GM21367 (cell line): ENCODE results near the gene DARS1.

Source experiments
- ATAC-seq: cut with Tn5 transposase; IDR thresholded peaks from one replicate; pipeline ENCODE4 v1.9.1; 2021; ENCODE audit not compliant: unreplicated experiment

The DARS1 gene

DNA sequence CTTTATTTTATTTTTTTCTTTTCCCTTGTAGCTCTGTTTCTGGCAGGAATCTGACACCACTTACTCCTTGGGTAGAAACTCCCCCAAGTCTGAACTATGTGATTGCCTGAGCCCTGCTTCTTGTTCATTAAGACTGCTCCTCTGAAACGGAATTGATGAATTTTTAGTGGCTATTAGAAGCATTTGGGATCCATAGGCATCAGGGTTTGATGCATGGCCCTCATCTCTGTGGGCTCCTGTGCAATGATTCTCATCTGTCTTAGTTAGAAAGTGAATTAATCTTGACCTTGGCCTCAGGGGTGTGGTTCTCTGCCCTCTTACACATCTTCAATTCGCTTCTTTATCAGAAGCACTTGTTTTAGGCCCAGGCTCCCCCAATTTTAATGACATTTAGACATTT lies 31.0 kb upstream of the DARS1 start:
- ATAC-seq = no peak

GRCh38 chr2:136015699-136016098 lies 30.3 kb upstream of the DARS1 start:
- no peak for ATAC-seq

DNA sequence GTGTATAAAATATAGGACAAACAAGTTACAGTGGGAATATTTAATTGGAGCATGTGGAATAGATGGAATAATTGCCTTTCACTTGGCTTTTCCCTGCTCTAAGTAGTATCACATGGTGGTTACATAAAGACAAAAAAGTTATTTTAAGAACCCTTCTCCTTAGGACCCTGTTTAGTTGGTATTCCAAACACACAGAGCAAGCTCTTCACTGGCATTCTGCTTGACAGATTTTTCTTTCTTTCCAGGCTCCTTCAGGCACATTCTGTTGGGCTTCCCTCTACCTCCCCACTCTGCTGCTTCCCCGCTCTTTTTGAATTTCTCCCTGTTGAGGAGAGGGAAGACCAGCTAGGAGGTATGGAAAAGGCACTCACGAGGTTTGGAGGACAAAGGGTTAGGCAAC lies 29.0 kb upstream of the DARS1 start:
- no peak for ATAC-seq

- ATAC-seq = no peak
Observed at GRCh38 chr2:136013955-136014354, 28.5 kb upstream of the DARS1 start.

DNA sequence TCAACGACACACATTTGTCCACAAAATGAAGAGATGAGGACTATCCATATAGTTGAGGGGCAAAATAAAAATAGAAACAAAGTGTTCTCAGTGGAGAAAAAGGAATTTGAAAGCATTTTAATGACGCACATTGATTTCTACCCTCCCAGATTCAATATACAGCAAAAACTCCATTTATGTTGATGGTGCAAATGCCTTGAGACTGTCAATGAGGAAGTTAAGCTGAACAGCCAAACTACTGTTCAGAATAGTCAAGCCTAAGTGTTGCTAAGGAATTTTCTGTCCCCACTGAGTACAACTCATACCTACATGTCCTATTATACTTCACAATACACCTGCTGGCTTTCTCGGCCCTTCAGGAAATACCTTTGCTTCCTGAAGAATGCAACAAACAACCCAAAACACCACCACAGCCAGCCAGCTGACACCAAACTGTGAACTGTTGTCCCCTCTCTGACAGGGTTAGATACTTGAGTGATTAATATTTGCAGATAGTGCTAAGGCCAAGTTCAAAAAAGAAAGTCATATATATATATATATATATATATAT lies 27.8 kb upstream of the DARS1 start:
- ATAC-seq = no peak

GRCh38 chr2:136012315-136012714 lies 26.9 kb upstream of the DARS1 start:
- no peak for ATAC-seq

DNA sequence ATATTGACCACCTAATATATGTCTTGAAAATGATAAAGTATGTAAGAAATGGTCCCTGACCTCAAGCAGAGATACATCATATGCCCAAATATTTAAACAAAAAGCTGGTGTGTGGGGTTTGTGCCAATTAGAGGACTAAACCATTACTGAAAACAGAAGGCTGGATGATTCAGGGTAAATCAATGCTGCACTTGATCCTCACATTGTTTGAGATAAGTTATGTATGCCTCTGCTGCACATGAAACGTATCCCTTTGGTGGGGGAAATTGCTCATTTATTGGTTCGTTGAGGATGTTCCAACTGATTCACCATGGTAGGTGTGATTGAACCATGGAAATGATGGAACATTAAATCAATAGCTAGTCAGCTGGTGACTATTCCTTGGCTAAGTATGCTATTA lies 24.7 kb upstream of the DARS1 start:
- ATAC-seq = no peak

- no peak for ATAC-seq
Observed at GRCh38 chr2:136008205-136008865, 22.9 kb upstream of the DARS1 start.

GRCh38 chr2:136006658-136007057 lies 21.2 kb upstream of the DARS1 start:
- ATAC-seq = no peak

GRCh38 chr2:136005462-136006196 lies 20.2 kb upstream of the DARS1 start:
- ATAC-seq = no peak

GRCh38 chr2:136004965-136005364 lies 19.5 kb upstream of the DARS1 start:
- no peak for ATAC-seq

DNA sequence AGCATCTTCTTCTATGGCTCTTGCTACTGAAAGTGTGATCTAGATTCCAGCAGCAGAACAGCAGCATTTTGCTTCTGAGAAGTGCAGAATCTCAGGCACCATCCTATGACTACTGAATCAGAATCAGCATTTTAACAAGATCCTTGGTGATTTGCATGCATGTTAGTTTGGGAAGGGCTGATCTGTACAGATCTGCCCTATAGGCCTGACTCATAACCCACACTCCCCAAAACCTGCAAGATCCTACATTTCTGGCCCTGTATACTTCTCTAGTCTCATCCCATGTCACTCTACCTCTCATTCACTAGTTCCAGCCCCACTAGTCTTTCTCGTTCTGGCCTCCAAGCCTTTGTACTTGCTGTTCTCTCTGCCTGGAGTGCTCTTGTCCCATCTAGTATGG lies 15.7 kb upstream of the DARS1 start:
- no peak for ATAC-seq

- ATAC-seq = peak; percentile 48
Observed at GRCh38 chr2:136000502-136000901, 15.1 kb upstream of the DARS1 start.

DNA sequence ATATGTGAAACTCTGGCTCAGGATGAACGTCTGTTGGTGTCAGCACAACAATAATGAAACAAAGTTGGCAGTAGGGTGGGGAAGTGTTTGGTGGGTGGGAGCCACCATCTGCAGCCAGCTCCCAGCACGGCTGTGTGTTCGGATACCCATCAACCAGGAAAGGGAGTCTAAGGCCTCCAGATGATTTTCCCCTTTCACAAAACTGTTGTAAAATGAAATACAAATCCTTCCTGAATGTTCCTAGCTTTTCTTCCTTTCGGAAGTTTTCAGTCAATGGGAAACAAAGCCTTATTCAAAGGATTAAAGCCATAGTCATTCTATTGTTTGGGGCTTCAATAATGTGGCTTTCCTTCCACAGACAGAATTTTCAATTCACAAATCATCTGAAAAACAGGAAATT lies 14.5 kb upstream of the DARS1 start:
- no peak for ATAC-seq

DNA sequence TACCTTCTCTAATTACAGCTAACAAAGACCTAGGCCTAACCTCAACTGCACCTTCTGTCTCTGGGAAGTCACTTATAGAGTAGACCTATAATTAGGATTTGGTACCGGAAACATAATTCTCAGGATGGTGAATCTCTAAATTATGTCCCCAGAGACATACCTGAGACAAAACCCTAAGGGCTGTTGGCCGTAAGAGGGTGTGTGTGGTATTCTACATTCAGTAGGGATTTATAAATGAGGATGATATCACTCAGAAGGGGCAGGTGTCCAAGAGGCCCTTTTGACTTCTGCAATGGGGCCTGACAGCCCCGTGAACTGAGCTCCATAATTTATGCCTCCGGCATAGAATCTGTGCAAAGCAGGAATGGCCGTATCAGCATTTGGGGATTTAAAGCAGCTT lies 13.5 kb upstream of the DARS1 start:
- no peak for ATAC-seq

DNA sequence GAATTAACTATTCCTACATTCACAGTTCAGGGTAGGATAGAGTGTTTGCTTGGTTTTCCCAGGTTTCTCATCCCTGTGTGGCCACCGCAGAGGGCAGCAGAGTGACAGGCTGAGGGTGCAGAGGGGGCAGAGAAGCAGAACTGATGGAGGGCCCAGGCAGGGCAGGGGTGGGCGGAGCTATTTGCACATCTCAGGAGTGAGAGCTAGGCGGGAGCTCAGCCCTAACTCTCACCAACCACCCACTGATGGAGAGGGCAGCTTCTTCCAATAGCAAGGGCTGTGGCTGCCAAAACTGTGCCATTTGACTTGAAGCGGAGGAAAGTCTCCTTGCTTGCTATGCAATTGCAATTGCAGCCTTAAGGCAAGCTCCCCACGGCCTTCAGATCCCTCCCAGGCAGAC lies 12.0 kb upstream of the DARS1 start:
- ATAC-seq = no peak

GRCh38 chr2:135996304-135996703 lies 10.9 kb upstream of the DARS1 start:
- no peak for ATAC-seq

DNA sequence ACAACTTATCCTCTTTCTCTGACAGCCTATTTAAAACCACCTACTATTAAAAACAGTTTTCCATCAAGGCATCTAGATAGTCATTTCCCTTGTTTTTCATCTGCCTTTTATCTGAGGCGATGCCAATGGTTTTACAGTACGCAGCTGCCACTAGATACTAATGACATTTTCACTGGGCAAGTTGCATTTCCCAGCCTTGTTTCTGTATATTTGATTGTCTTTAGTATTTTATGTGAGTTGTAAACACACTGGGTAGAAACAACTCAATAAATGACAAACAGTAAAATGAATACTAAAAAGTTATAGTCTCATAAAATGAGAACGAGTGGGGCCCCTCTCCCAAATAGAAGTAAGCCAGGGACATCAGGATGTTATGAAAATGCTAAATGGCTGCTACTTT lies 8.9 kb upstream of the DARS1 start:
- no peak for ATAC-seq

- no peak for ATAC-seq
Observed at GRCh38 chr2:135993421-135993820, 8.0 kb upstream of the DARS1 start.

GRCh38 chr2:135991861-135992260 lies 6.4 kb upstream of the DARS1 start:
- ATAC-seq = no peak

- ATAC-seq = no peak
Observed at GRCh38 chr2:135987441-135987840, 2.0 kb upstream of the DARS1 start.

DNA sequence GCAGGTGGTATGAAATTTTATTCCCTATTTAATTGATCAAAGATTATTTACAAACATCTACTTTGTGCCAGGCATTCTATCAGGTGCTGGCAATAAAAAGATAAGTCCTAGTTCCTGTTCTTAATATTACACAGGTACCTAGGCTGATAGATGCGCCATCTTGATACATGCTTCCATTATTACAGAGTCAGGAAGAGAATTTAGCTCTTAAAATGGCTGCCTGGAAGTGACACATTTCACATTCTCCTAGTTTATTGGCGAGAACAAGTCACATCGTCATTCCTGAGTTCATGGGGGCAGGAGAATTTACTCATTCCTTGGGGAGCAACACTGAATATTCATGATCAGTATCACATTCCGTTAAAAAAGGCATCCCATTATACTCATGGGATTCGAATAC lies 1.1 kb upstream of the DARS1 start:
- ATAC-seq = no peak
